AG04450 (cell line): ENCODE measurements around the gene KHDRBS2. TPM values are rescaled to one million over a fixed set of nuclear protein-coding genes. Genes with fewer than 3 reads are reported as not detected.

Experiments used
- CTCF ChIA-PET: fragments of 300-600, 350-600 bp; formaldehyde crosslinking; extraction: SDS; loops from one replicate; lab custom pipeline; 2022; ENCODE audit warnings: antibody characterized with exemption, inconsistent platforms; lab: Charles Lee
- POLR2A ChIA-PET: fragments of 350-600 bp; formaldehyde crosslinking; extraction: SDS; loops from one replicate; lab custom pipeline; 2021; ENCODE audit warnings: antibody characterized with exemption, inconsistent platforms; lab: Yijun Ruan, JAX
- DNase-seq: peaks from one replicate; pipeline ENCODE4 v3.0.0-alpha.2; 2011; ENCODE audit warnings: low read depth, low spot score
- H3K27ac ChIP-seq: one replicate; pipeline ENCODE4 v1.5.1; 2012; ENCODE audit warnings: low read depth, low read length, control low read depth
- H3K27me3 ChIP-seq: one replicate; pipeline ENCODE4 v1.6.0; 2012; ENCODE audit warnings: low read length; ENCODE audit not compliant: control insufficient read depth, insufficient read depth
- H3K4me3 ChIP-seq: 2 replicates; pipeline ENCODE4 v1.5.1; 2011; ENCODE audit warnings: mild to moderate bottlenecking, low read depth, low read length, control low read depth
- H3K9me3 ChIP-seq: 2 replicates; pipeline ENCODE4 v1.5.1; 2012; ENCODE audit warnings: low read length; ENCODE audit not compliant: control insufficient read depth, insufficient read depth
- polyA plus RNA-seq: library from polyadenylated mRNA; depleted of rRNA; stranded (reverse); fragments of >200 nt; gene quantifications from 2 replicates; pipeline ENCODE4 v1.2.3, GENCODE V29; 2011
- TF ChIP-seq, protein P1 (sequence below): IDR thresholded peaks from 2 replicates; pipeline ENCODE4 v1.5.1; 2011; ENCODE audit warnings: low read depth, low read length, control low read depth, inconsistent platforms

The KHDRBS2 gene
- polyA plus RNA-seq, 1 experiment, result not detected

DNA sequence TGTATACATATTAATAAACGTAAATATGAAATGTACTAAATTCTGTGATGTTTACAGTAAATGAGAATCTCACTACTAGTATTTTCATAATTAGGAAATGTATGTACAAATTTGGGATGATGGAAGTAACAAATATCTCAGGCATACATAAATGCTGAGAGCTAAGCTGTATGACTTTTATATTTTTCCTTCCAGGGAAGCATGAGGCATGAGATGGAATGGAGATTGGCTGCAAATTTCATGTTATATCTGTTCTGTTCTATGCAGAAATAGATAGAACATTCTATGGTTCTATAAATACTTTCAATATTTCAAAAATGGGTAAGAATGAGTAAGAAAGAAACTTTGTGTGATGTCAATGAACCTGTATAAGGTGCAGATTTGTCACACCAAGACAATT, 335.2 kb downstream of the KHDRBS2 start:
- H3K9me3 ChIP-seq, result no peaks in the 10 kb centered on the region; the same call in none of the 2 replicates
- TF ChIP-seq, protein P1, sequence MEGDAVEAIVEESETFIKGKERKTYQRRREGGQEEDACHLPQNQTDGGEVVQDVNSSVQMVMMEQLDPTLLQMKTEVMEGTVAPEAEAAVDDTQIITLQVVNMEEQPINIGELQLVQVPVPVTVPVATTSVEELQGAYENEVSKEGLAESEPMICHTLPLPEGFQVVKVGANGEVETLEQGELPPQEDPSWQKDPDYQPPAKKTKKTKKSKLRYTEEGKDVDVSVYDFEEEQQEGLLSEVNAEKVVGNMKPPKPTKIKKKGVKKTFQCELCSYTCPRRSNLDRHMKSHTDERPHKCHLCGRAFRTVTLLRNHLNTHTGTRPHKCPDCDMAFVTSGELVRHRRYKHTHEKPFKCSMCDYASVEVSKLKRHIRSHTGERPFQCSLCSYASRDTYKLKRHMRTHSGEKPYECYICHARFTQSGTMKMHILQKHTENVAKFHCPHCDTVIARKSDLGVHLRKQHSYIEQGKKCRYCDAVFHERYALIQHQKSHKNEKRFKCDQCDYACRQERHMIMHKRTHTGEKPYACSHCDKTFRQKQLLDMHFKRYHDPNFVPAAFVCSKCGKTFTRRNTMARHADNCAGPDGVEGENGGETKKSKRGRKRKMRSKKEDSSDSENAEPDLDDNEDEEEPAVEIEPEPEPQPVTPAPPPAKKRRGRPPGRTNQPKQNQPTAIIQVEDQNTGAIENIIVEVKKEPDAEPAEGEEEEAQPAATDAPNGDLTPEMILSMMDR, result no peak
- no peaks in the 10 kb centered on the region for H3K27me3 ChIP-seq
- DNase-seq, result no peak
- no peak overlapping the region for H3K4me3 ChIP-seq
- CTCF ChIA-PET, result interaction anchor here (0.6 kb wide), 1 partner anchor 51 kb away, joined by 3 read pairs; no protein-coding TSS in a partner anchor
- POLR2A ChIA-PET, result no interaction called here
- H3K27ac ChIP-seq, result no peak overlapping the region

DNA sequence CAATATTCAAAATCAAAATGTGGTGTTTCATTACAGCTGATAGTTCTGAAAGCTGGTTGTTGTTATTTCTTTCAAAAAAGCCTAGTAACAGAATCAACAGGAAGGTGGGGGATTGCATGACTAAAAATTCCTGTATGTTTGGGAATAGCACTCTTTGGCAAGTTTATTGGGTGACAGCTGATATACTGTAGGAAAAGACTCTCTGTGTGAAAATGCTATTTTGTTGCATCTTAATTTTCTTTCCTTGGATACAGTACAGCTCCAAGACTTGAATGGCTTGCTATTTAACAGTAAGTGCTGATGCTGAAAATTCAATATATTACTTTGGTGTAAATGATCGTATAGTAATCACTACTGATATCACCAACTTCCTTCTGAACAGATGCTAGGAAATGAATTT, 336.1 kb downstream of the KHDRBS2 start:
- Histone ChIP-seq H3K9me3 (no peaks in the 10 kb centered on the region; the same call in none of the 2 replicates), H3K27me3 (no peaks in the 10 kb centered on the region), H3K4me3 (no peak overlapping the region), H3K27ac (no peak overlapping the region)
- TF ChIP-seq, protein P1, result no peak
- DNase-seq, result no peak
- CTCF ChIA-PET, result no interaction called here
- POLR2A ChIA-PET, result no interaction called here

DNA sequence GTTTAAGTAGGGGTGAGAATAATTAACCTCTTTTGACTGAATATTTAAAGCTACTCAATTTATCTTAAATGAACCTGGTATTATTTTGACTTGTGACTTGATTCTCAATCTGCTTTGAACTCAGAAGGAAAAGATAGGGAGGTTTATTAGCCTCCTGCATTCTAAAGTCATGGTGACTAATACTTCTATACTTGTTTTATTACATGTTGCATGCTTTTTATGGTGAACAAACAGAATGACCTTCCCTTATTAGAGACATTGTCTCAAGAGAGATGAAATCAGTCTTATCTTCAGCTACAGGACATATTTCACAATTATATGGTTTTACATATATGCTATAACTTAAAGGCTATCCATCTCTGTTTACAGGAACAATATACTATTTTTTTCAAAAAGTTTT, 336.9 kb downstream of the KHDRBS2 start:
- no peak for DNase-seq
- POLR2A ChIA-PET, result no interaction called here
- CTCF ChIA-PET, result no interaction called here
- H3K4me3 ChIP-seq, result no peak overlapping the region
- H3K27ac ChIP-seq, result no peak overlapping the region
- H3K27me3 ChIP-seq, result no peaks in the 10 kb centered on the region
- TF ChIP-seq, protein P1, result no peak
- peaks cover 3% of the 10 kb centered on the region; the same call in 1 of the 2 replicates for H3K9me3 ChIP-seq

DNA sequence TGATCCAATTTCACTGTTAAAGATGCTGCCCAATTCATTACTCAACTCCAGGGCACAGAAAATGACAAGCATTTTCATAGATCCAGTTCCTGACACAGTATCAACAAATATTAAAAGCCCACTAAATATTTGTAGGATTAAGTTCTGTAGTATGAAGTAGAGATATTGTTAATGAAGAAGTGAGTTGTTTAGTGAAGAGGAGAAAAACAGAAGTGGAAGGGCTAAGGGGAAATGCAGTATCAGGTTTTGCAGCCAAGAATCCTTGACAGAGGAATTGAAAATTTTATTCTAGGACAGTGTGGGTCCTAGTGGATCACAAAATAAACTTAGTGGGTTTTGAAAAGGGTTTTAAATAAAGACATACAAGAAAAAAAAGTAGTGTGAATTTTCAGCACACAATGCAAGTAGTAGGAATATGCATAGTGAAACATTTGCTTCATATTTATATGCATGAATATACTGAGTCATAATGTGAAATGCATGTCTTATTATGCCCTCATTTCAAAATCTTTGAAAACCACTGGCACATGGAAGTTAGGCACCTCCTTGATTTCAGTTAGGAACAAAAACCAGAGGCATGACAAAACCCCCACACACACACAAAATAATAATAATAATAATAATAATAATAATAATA, 338.6 kb downstream of the KHDRBS2 start:
- Histone ChIP-seq H3K4me3 (no peak overlapping the region), H3K9me3 (peaks cover 3% of the 10 kb centered on the region; the same call in 1 of the 2 replicates), H3K27ac (no peak overlapping the region), H3K27me3 (no peaks in the 10 kb centered on the region)
- POLR2A ChIA-PET, result no interaction called here
- TF ChIP-seq, protein P1, result no peak
- CTCF ChIA-PET, result no interaction called here
- no peak for DNase-seq

DNA sequence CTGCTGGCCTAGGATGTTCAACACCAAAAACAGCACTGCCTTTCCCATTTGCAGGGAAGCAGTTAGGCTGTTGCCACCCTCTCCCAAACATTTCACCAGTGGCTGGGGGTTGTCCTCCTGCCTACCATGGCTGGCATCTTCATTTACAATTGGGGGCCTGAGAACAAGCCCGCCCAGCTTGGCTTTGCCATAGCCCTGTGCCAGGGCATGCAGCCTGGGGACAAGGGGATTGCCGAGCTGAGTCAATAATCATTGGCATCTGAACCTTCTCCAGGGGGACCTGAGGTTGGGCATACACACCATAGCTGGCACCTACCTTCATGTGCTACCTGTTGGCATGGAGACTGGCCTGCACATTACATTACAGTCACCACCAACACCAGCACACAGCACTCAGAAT, 345.1 kb downstream of the KHDRBS2 start:
- TF ChIP-seq, protein P1, result no peak
- no peaks in the 10 kb centered on the region for H3K27me3 ChIP-seq
- peaks cover 17% of the 10 kb centered on the region for H3K9me3 ChIP-seq
- CTCF ChIA-PET, result no interaction called here
- DNase-seq, result no peak
- no peak overlapping the region for H3K27ac ChIP-seq
- POLR2A ChIA-PET, result no interaction called here
- no peak overlapping the region for H3K4me3 ChIP-seq
